HG03460 (cell line): ENCODE data around the gene HIF3A.
"Not testable (repeated sequence)": the region's sequence is repeated elsewhere in the genome, so short reads cannot be mapped to it uniquely, and the experiment has no call there.

Experiments
- ATAC-seq: cut with Tn5 transposase; IDR thresholded peaks from one replicate; pipeline ENCODE4 v1.9.1; 2021; ENCODE audit not compliant: unreplicated experiment

HIF3A gene

GRCh38 chr19:46291829-46292228, 5.0 kb upstream of the HIF3A start:
- ATAC-seq: no peak

- ATAC-seq: no peak
Observed at GRCh38 chr19:46294494-46294893, 2.3 kb upstream of the HIF3A start.

GRCh38 chr19:46295401-46296201, 1.2 kb upstream of the HIF3A start:
- ATAC-seq: no peak

GRCh38 chr19:46296202-46296480, 701 bp upstream of the HIF3A start:
- ATAC-seq: no peak

DNA sequence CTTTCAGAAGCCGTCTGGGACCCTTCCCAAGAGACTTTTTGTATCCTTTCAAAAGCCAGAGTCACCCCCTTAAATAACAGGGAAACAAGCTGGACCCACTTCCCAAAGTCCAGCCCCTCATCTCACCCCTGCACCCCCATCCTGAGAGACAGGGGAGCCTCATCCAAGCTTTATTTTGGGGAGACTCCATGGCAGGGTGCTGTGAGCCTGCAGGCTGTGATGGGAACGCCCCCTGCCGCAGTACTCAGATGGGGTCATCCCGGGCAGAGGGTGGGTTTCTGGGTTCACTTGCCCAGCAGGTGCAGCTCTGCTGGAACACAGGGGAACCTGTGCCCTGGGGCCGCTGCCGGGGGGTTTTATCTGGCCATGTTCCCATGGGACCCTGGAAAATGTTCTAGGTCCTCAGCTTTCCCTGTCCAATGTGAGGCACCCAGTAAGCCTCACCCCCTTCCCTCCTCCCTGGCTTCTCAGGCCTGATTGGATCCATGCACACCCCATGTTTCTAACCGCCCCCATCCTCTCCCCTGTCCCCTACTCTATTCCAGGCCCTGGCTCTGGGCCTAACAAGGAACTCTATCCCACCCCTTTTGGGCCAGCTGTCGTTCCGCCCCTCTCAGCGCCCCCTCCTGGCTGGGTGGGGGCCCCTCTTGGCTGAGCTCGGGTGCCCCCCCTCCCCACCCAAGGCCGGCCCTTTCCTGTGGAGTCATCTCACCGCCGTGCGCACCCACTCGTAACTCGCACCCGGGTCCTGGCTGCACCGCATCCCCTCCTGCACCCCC, 1.0 kb downstream of the HIF3A start:
- no peak for ATAC-seq

- no peak for ATAC-seq
Observed at GRCh38 chr19:46298479-46299003, 1.7 kb downstream of the HIF3A start.

DNA sequence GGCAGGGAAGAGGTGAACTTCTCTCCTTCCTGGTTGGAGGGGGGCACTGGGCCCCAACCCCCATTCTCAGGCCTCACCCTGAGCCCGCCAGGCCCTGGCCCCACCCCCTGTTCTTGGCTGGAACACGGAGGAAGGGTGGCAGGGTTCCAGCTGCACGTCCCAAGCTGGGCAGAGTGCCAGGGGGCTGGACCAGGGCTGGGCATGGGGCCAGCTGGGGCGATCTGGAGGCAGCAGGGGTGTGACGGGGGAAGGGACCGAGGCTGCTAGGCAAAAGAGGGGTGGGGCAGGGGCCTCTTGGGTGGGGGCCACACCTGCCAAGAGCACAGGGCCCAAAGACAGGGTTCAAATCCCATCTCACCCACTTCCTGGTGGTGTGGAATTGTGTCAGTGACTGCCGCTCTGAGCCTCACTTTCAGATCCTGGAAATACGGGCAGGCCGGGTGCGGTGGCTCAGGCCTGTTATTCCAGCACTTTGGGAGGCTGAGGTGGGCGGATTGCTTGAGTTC, 2.2 kb downstream of the HIF3A start:
- no peak for ATAC-seq

DNA sequence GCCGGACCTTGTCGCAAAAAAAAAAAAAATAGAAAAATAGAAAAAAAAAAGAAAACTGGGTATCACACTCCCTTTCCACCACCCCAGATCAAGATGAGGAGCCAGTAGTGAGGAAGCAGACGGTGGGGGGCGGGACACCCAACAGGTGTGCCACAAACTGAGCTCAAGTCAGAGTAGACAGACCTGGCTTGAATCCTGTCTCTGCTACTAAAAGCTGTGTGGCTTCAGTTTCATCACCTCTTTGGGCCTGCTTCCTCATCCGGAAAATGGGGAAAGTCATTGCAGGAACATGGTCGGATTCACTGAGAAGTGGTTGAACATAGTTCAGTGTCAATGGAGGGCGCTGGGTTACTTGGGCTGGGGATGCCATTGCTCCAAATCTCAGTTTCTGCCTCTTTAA, 2.9 kb downstream of the HIF3A start:
- ATAC-seq: no peak

GRCh38 chr19:46303322-46303690, 6.5 kb downstream of the HIF3A start:
- ATAC-seq: no peak

- no peak for ATAC-seq
Observed at GRCh38 chr19:46303691-46304397, 7.0 kb downstream of the HIF3A start.

GRCh38 chr19:46306501-46306900, 9.7 kb downstream of the HIF3A start:
- no peak for ATAC-seq

GRCh38 chr19:46308510-46308909, 11.7 kb downstream of the HIF3A start:
- no peak for ATAC-seq

GRCh38 chr19:46309056-46309455, 12.2 kb downstream of the HIF3A start:
- no peak for ATAC-seq

DNA sequence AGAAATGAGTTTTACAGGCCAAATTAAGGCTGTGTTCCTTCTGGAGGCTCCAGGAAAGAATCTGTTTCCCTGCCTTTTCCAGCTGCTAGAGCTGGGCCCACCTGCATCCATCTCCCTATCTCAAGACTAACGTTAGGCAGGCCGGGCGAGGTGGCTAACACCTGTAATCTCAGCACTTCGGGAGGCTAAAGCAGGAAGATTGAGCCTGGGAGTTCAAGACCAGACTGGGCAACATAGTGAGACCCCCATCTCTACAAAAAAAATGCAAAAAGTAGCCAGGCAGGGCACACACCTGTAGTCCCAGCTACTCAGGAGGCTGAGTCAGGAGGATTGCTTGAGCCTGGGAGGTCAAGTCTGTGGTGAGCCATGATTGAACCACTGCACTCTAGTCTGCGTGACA, 14.6 kb downstream of the HIF3A start:
- no peak for ATAC-seq

- not testable (repeated sequence) for ATAC-seq
Observed at GRCh38 chr19:46313540-46314469, 17.0 kb downstream of the HIF3A start.

GRCh38 chr19:46317339-46317738, 20.5 kb downstream of the HIF3A start:
- no peak for ATAC-seq

GRCh38 chr19:46319613-46320012, 22.8 kb downstream of the HIF3A start:
- no peak for ATAC-seq

GRCh38 chr19:46320559-46320958, 23.7 kb downstream of the HIF3A start:
- no peak for ATAC-seq

DNA sequence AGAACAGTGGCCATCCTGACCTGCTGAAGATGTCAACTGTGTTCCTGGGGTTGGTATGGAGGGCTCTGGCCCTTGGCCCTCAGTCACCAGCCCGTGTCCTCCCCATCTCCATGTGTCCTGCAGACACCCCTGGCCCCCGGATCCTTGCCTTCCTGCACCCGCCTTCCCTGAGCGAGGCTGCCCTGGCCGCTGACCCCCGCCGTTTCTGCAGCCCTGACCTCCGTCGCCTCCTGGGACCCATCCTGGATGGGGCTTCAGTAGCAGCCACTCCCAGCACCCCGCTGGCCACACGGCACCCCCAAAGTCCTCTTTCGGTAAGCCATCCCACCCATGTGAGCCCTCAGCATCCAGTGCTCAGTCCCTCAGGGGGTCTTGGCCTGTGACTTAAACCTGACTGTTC, 24.8 kb downstream of the HIF3A start:
- no peak for ATAC-seq

DNA sequence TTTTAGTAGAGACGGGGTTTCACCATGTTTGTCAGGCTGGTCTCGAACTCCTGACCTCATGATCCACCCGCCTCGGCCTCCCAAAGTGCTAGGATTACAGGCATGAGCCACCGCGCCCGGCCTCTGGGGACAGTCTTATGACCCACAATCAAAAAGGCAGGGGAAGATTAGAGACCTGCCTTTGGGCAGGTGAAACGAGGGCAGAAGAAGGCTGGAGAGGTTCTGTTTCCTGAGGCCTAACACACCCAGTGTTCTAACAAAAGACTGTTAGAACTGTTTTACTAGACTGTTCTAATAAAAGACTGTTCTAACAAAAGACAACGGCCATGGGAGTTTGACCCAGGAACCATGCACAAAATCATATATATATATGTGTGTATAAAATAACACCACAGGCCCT, 26.4 kb downstream of the HIF3A start:
- ATAC-seq: not testable (repeated sequence)

DNA sequence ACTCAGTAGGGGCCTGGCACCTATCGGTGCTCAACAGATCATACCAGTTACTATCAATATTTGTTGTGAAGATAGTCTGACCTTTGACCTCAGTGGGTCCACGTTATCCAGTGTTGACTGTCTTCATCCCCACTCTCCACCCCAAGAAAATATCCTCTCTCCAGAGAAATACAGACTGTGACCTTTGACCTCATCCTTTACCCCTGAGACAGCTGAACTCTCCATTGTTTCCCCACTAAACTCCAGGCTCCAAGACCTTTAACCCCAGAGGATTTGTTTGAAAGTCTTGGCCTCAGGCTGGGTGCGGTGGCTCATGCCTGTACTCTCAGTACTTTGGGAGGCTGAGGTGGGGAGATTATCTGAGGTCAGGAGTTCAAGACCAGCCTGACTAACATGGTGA, 27.4 kb downstream of the HIF3A start:
- ATAC-seq: no peak
